ENCODE measurements around the gene PPP1CC.

The PPP1CC gene

GRCh38 chr12:110684312-110684836, 58.3 kb downstream of the PPP1CC start:
- Histone ChIP-seq H3K36me3 (ENCODE audit: insufficient read depth, low read length) (no peaks in the 10 kb centered on the region), H3K9ac (ENCODE audit: low read depth, low read length, poor library complexity, severe bottlenecking) (no peak overlapping the region), H2AFZ (ENCODE audit: low read length) (no peak overlapping the region), H4K20me1 (ENCODE audit: insufficient read depth, low read length, poor library complexity, severe bottlenecking) (no peaks in the 10 kb centered on the region), H3K9me3 (ENCODE audit: insufficient read depth, low read depth, low read length) (no peaks in the 10 kb centered on the region), H3K4me3 (ENCODE audit: low read length, poor library complexity, severe bottlenecking) (no peak overlapping the region), H3K4me2 (ENCODE audit: low read depth, low read length, poor library complexity, severe bottlenecking) (no peak overlapping the region), H3F3A (ENCODE audit: low read depth) (no peaks in the 10 kb centered on the region), H3K4me1 (ENCODE audit: insufficient read depth, low read length, poor library complexity, severe bottlenecking) (peaks cover 11% of the 10 kb centered on the region), H3K9me2 (replicated peaks; ENCODE audit: low read depth, low read length) (no peaks in the 10 kb centered on the region), H3K79me2 (ENCODE audit: insufficient read depth, low read length) (no peaks in the 10 kb centered on the region; the same call in 1 of the 2 replicates), H3K27me3 (ENCODE audit: insufficient read depth, low read length, poor library complexity, severe bottlenecking) (no peaks in the 10 kb centered on the region)
- no peak for TF ChIP-seq CTCF (conservative IDR thresholded peaks at IDR 0.05; ENCODE audit: low read length)
- no peak for TF ChIP-seq EZH2phosphoT487 (IDR thresholded peaks at IDR 0.05; ENCODE audit: borderline replicate concordance)

- H3K4me3 ChIP-seq (ENCODE audit: low read length, poor library complexity, severe bottlenecking): no peak overlapping the region
- no peak overlapping the region for H3K9ac ChIP-seq (ENCODE audit: low read depth, low read length, poor library complexity, severe bottlenecking)
- TF ChIP-seq EZH2phosphoT487 (IDR thresholded peaks at IDR 0.05; ENCODE audit: borderline replicate concordance): no peak
- no peak for TF ChIP-seq CTCF (conservative IDR thresholded peaks at IDR 0.05; ENCODE audit: low read length)
- no peaks in the 10 kb centered on the region for H4K20me1 ChIP-seq (ENCODE audit: insufficient read depth, low read length, poor library complexity, severe bottlenecking)
- no peaks in the 10 kb centered on the region for H3K9me2 ChIP-seq (replicated peaks; ENCODE audit: low read depth, low read length)
- peaks cover 11% of the 10 kb centered on the region for H3K4me1 ChIP-seq (ENCODE audit: insufficient read depth, low read length, poor library complexity, severe bottlenecking)
- no peaks in the 10 kb centered on the region for H3K27me3 ChIP-seq (ENCODE audit: insufficient read depth, low read length, poor library complexity, severe bottlenecking)
- no peaks in the 10 kb centered on the region for H3K9me3 ChIP-seq (ENCODE audit: insufficient read depth, low read depth, low read length)
- no peaks in the 10 kb centered on the region; the same call in 1 of the 2 replicates for H3K79me2 ChIP-seq (ENCODE audit: insufficient read depth, low read length)
- H3F3A ChIP-seq (ENCODE audit: low read depth): no peaks in the 10 kb centered on the region
- no peak overlapping the region for H2AFZ ChIP-seq (ENCODE audit: low read length)
- no peaks in the 10 kb centered on the region for H3K36me3 ChIP-seq (ENCODE audit: insufficient read depth, low read length)
- H3K4me2 ChIP-seq (ENCODE audit: low read depth, low read length, poor library complexity, severe bottlenecking): no peak overlapping the region
Measured at GRCh38 chr12:110683888-110684287, 58.8 kb downstream of the PPP1CC start.

GRCh38 chr12:110680032-110680431, 62.7 kb downstream of the PPP1CC start:
- Histone ChIP-seq H3K9me2 (replicated peaks; ENCODE audit: low read depth, low read length) (no peaks in the 10 kb centered on the region), H3K27me3 (ENCODE audit: insufficient read depth, low read length, poor library complexity, severe bottlenecking) (no peaks in the 10 kb centered on the region), H3K79me2 (ENCODE audit: insufficient read depth, low read length) (no peaks in the 10 kb centered on the region), H3K4me1 (ENCODE audit: insufficient read depth, low read length, poor library complexity, severe bottlenecking) (peaks cover 13% of the 10 kb centered on the region), H4K20me1 (ENCODE audit: insufficient read depth, low read length, poor library complexity, severe bottlenecking) (no peaks in the 10 kb centered on the region), H2AFZ (ENCODE audit: low read length) (no peak overlapping the region), H3K4me3 (ENCODE audit: low read length, poor library complexity, severe bottlenecking) (no peak overlapping the region), H3K4me2 (ENCODE audit: low read depth, low read length, poor library complexity, severe bottlenecking) (no peak overlapping the region), H3K9ac (ENCODE audit: low read depth, low read length, poor library complexity, severe bottlenecking) (no peak overlapping the region), H3K36me3 (ENCODE audit: insufficient read depth, low read length) (no peaks in the 10 kb centered on the region), H3K9me3 (ENCODE audit: insufficient read depth, low read depth, low read length) (no peaks in the 10 kb centered on the region), H3F3A (ENCODE audit: low read depth) (peaks cover 8% of the 10 kb centered on the region; the same call in 1 of the 2 replicates)
- no peak for TF ChIP-seq EZH2phosphoT487 (IDR thresholded peaks at IDR 0.05; ENCODE audit: borderline replicate concordance)
- no peak for TF ChIP-seq CTCF (conservative IDR thresholded peaks at IDR 0.05; ENCODE audit: low read length)
